Left cardiac atrium (tissue), 4 donors: ENCODE results near the gene PTGER2. TPM values are rescaled to one million over a fixed set of nuclear protein-coding genes. Genes with fewer than 3 reads are reported as not detected.

Experiments used
- ATAC-seq, 2 donors: fragments of 200-7000 bp; cut with Tn5 transposase; one replicate each; pipeline ENCODE4 v1.9.1; 2020; ENCODE audit warnings: mild to moderate bottlenecking in 2 of 2, moderate library complexity in 2 of 2
- DNase-seq: peaks from one replicate; pipeline ENCODE4 v3.0.0-alpha.2; 2020
- intact Hi-C, 2 donors: fragments of 100-400 bp; cut with DNase I; formaldehyde crosslinking; loops; one replicate each; pipeline versions ENCODE4 v1.14.1 to v1.15.1; 2022 to 2023
- total RNA-seq, 2 donors: library from RNA; stranded (reverse); fragmentation: NEBNext Ultra II Directional; extraction: Animal tissue kit (Norgen Biotek cat#: 25700); gene quantifications; one replicate each; pipeline ENCODE4 v1.2.1, GENCODE V29; 2021
- donor health status: DM: no; HTN: yes; CAD: no.
- donor health status: DM: no; HTN: yes; CAD: no; lungs with severe emphysema.
- donor health status: DM: yes; HTN: yes; CAD: no.
- donor health status: Dilated cardiomyopathy.

Gene PTGER2
- total RNA-seq, 2 donors from 2014 or later, result 2.3 to 2.4 TPM

GRCh38 chr14:52299692-52300278 lies 14.3 kb upstream of the PTGER2 start:
- DNase-seq (no peak), ATAC-seq (peak; percentile 55 to 63)
- intact Hi-C loops, result loop anchor here in 1 of 2 donors (5.0 kb wide), 1 partner anchor 173 kb away; no protein-coding TSS in a partner anchor

DNA sequence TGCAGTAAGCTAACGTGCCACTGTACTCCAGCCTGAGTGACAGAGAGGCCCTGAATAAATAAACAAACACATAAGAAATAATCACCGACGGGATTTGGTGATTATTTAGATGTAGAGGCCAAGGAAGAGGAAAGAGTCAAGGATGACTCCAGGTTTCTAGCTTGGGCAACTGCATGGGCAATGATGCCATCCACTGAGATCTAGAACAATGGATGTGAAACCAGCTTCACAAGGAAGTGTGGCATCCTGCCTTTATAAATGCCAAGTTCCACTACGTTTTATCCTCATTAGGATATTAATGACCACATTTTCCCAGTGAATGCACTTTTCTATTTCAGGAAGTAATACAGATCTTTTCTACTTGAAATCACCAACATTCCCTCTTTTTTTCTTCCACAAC lies 10.9 kb upstream of the PTGER2 start:
- intact Hi-C loops, result loop anchor here in 1 of 2 donors (5.0 kb wide), 1 partner anchor 169 kb away; no protein-coding TSS in a partner anchor
- ATAC-seq (no peak), DNase-seq (no peak)

DNA sequence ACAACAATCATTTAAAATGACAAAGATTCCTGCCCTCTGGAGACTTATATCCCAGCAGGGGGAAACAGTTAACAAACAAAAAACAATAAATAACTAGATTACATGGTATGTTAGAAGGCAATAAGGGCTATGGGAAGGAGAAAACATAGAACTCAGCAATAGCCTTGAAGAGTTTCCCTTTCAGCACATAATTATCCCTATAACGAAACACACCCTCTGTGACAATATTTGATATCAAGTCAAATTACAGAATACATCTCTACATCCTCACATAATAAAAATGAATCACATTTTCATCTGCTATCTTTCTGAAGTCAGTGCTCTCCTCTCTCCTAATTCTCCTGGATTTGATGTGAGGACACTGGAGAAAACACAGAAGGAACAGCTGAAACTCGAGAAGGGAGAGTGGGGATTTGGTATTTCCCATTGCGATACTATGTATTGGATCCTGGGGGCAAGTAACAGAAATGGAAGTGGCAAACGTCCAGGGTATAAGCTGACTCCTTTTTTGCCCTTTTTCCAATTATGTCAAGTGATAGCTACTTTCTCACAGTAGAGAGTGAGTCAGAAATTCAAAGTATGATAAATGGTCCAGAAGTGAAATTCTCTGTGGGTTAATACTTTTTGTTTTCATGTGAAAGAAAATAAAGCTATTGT lies 9.7 kb upstream of the PTGER2 start:
- ATAC-seq, result no peak
- DNase-seq, result no peak
- intact Hi-C loops, result loop anchor here in 1 of 2 donors (5.0 kb wide), 1 partner anchor 168 kb away; no protein-coding TSS in a partner anchor

DNA sequence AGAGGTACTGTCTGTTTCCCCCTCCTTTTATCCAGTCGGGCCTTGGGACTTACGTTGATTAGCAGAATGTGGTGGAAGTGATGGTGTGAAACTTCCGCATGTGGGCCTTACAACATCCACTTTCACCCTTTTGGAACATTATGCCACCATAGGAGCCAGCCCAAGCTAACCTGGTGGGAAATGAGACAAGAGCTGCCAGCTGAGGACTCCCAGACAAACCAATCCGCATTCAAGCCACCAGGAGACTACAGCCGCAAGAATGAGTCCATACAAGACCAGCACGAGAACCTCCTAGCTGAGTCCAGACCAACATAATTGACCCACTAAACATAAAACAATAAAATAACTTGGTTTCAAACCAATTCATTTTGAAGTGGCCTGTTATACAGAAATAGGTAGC lies 9.1 kb upstream of the PTGER2 start:
- intact Hi-C loops, result no loop called here
- no peak for ATAC-seq

DNA sequence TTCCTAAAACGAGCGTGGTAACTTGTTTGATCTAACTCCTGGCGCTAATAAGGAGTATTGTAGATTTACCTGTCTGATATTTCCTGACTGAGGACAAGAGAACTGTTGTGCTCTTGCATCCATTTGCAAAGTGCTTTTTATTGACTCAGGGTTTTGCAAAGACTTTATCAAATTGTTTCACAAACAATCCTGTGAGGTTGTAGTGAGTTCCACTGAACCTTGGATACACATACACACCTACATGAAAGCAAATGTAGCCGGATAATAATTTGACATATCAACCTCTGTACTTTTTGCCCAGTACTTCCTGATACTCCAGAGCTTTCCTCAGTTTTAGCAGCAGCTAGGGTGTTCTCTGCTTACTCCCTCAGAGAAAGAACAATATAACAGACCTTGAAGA lies 6.7 kb upstream of the PTGER2 start:
- DNase-seq (no peak), ATAC-seq (no peak)
- intact Hi-C loops, result no loop called here

More for the DNA sequence above, 9.1 kb upstream of the PTGER2 start:
- DNase-seq, result no peak

DNA sequence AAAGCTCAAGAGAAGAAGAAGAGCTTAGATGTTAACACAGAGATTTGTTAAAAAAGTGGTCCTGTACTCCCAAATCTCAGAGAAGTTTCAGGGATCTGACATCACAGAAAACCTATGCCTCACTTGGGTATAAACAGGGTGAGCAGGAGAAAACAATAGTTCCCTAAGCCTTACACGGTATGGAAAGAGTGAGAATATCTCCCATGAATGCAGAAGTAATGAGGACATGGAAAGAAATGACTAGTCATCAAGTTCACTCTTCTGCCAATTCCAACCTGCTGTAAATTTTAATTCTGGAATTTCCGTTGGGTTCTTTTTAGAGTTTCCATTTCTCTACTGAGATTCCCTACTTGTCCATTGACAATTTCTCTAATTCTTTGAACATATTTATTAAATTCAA lies 6.2 kb upstream of the PTGER2 start:
- intact Hi-C loops, result no loop called here
- ATAC-seq (no peak), DNase-seq (no peak)

DNA sequence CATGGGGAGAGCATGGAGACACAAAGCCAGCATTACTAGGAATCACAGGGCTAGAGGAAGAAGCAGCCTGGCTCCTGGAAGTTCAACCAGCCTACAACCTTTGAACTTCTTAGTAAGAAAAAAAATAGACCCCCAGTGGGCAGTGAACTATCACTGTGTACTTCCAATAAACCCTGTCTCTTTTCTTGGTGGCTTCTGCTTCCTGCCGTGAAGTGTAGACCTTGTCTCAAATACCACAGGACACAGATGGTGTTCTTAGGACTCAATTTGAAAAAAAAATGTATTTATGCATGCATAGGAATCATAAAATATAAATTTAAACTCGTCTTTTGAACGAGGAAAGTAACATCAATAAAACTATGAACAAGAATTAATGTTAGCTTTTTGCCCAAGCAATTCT lies 3.6 kb upstream of the PTGER2 start:
- no peak for ATAC-seq
- intact Hi-C loops, result no loop called here
- DNase-seq, result no peak

DNA sequence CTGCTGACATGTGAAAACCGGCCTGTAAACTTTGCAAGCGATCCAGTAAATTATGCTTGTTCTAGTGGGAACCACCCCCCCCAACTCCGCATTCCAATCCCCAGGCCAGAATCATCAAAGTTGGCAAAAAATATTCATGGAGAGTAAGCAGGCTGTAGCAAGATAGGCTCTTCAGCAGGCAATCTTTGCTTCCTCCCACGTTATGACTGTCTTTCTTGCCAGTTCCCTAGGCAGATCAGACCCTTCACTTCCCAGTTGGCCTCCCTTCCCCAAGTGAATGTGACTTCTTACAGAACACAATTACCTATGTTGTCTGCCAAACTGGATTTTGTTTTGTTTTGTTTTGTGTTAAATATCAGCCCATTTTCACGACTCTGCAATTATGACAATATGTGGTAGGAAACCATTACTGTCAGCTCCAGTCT lies 1.2 kb upstream of the PTGER2 start:
- DNase-seq (no peak), ATAC-seq (peak in 1 of 2 donors; percentile 32)
- intact Hi-C loops, result no loop called here

- intact Hi-C loops, result no loop called here
- ATAC-seq (peak in 1 of 2 donors; percentile 1), DNase-seq (no peak)
Observed at GRCh38 chr14:52313462-52313861, 650 bp upstream of the PTGER2 start.

DNA sequence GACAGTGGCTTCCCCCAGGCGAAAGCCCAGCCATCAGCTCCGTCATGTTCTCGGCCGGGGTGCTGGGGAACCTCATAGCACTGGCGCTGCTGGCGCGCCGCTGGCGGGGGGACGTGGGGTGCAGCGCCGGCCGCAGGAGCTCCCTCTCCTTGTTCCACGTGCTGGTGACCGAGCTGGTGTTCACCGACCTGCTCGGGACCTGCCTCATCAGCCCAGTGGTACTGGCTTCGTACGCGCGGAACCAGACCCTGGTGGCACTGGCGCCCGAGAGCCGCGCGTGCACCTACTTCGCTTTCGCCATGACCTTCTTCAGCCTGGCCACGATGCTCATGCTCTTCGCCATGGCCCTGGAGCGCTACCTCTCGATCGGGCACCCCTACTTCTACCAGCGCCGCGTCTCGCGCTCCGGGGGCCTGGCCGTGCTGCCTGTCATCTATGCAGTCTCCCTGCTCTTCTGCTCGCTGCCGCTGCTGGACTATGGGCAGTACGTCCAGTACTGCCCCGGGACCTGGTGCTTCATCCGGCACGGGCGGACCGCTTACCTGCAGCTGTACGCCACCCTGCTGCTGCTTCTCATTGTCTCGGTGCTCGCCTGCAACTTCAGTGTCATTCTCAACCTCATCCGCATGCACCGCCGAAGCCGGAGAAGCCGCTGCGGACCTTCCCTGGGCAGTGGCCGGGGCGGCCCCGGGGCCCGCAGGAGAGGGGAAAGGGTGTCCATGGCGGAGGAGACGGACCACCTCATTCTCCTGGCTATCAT lies 663 bp downstream of the PTGER2 start:
- DNase-seq (peak; percentile 34), ATAC-seq (peak; percentile 32 to 34)
- intact Hi-C loops, result no loop called here

- DNase-seq (no peak), ATAC-seq (peak; percentile 3 to 11)
- intact Hi-C loops, result no loop called here
Observed at GRCh38 chr14:52315355-52315718, 1.2 kb downstream of the PTGER2 start.

DNA sequence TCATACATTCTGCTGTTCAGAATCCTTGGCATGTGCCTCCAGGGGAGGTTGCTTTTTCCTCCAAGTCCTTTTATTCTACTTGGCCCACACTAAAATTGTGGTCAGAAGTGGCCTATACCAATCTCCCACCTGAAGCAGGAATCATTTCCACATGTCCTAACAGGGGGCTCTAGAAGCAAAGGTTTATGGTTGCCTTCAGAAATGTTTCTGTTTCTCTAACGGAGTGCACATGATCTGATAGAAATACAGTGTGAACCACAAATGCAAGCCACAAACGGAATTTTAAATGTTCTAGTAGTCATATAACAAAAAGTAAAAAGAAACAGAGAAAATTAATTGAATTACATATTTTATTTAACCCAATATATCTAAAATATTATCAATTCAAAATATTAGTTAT lies 4.0 kb downstream of the PTGER2 start:
- intact Hi-C loops, result no loop called here

GRCh38 chr14:52318826-52319645 lies 4.9 kb downstream of the PTGER2 start:
- intact Hi-C loops, result no loop called here
- DNase-seq, result no peak
- no peak for ATAC-seq

More for the DNA sequence above, 4.0 kb downstream of the PTGER2 start:
- ATAC-seq, result no peak
- DNase-seq, result no peak

DNA sequence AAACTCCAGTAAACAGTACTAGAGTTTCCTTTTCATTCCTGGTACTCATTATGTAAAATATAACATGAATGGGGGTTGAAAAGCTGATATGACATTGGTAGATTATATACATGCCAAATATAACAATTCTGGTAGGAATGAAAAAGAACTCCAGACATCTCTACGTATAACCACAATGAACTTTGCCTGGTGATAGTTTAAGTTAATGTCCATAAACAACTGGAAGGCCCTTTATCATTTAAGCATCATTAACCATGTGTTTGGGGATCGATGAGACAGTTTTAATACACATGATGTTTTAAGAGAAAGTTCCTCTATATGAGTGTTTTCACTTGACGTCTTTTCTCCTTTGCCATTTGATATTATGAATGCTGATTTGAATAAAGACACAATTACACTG lies 5.8 kb downstream of the PTGER2 start:
- intact Hi-C loops, result no loop called here

GRCh38 chr14:52325126-52325525 lies 11.0 kb downstream of the PTGER2 start:
- ATAC-seq (peak; percentile 34 to 74), DNase-seq (no peak)
- intact Hi-C loops, result no loop called here

More for the DNA sequence above, 5.8 kb downstream of the PTGER2 start:
- ATAC-seq, result no peak
- no peak for DNase-seq

DNA sequence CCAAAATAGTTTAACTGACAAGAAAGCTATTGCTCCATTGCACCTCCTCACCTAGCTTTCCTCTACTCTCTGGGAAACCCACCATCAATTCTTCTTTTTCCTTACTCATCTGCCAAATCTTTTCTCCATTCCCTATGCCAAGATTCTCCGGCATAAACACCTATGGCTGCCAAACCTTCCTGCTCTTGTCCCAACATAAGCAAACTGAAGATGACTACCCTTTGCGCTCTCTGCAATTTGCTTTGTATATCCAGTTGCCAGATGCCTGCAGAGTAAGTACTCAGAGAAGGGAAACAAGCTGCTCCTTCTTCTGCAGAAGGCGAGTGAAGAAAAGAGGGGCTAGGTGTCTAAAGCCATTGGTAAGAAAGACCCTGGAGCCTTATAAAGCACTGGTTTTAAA lies 11.5 kb downstream of the PTGER2 start:
- intact Hi-C loops, result no loop called here
- DNase-seq (no peak), ATAC-seq (no peak)

DNA sequence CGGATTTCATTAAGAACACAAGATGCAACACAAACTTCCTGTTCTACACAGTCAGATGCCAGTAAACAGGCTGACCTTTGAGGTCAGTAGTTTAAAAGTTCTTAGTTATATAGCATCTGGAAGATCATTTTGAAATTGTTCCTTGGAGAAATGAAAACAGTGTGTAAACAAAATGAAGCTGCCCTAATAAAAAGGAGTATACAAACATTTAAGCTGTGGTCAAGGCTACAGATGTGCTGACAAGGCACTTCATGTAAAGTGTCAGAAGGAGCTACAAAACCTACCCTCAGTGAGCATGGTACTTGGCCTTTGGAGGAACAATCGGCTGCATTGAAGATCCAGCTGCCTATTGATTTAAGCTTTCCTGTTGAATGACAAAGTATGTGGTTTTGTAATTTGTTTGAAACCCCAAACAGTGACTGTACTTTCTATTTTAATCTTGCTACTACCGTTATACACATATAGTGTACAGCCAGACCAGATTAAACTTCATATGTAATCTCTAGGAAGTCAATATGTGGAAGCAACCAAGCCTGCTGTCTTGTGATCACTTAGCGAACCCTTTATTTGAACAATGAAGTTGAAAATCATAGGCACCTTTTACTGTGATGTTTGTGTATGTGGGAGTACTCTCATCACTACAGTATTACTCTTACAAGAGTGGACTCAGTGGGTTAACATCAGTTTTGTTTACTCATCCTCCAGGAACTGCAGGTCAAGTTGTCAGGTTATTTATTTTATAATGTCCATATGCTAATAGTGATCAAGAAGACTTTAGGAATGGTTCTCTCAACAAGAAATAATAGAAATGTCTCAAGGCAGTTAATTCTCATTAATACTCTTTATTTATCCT lies 13.5 kb downstream of the PTGER2 start:
- peak in 1 of 2 donors; percentile 53 for ATAC-seq
- intact Hi-C loops, result no loop called here
- DNase-seq, result no peak

DNA sequence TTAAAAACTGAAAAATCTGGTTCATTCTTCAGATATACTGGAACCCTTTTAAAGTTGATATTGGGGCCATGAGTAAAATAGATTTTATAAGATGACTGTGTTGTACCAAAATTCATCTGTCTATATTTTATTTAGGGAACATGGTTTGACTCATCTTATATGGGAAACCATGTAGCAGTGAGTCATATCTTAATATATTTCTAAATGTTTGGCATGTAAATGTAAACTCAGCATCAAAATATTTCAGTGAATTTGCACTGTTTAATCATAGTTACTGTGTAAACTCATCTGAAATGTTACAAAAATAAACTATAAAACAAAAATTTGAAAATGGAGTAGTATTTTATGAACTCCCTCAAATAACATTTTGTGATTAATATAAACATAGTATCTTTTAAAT lies 14.2 kb downstream of the PTGER2 start:
- ATAC-seq (no peak), DNase-seq (no peak)
- intact Hi-C loops, result no loop called here
